Vagina (tissue), 2 donors: ENCODE measurements around the gene SHFL.

ENCODE experiments used
- CTCF ChIP-seq, 3 experiments: fragments of 450-650 bp in 2 of 3; fragments of 200-600 bp in 1 of 3; sonication (generic) in 1 of 3; IDR thresholded peaks; one replicate each; pipeline ENCODE4 v1.5.1; 2017 to 2019; ENCODE audit warnings: antibody characterized with exemption in 3 of 3, mild to moderate bottlenecking in 2 of 3, moderate library complexity in 2 of 3
- POLR2A ChIP-seq, 2 donors: fragments of 450-650 bp; IDR thresholded peaks; one replicate each; pipeline ENCODE4 v1.6.1; 2017; ENCODE audit warnings: antibody characterized with exemption in 2 of 2, mild to moderate bottlenecking in 2 of 2, moderate library complexity in 2 of 2
- POLR2AphosphoS5 ChIP-seq, 2 donors: sonication (generic); formaldehyde crosslinking; IDR thresholded peaks; one replicate each; pipeline ENCODE4 v1.9.0; 2017; ENCODE audit warnings: antibody characterized with exemption in 2 of 2, mild to moderate bottlenecking in 2 of 2, low read depth in 1 of 2; ENCODE audit not compliant: insufficient read depth in 1 of 2

DNA sequence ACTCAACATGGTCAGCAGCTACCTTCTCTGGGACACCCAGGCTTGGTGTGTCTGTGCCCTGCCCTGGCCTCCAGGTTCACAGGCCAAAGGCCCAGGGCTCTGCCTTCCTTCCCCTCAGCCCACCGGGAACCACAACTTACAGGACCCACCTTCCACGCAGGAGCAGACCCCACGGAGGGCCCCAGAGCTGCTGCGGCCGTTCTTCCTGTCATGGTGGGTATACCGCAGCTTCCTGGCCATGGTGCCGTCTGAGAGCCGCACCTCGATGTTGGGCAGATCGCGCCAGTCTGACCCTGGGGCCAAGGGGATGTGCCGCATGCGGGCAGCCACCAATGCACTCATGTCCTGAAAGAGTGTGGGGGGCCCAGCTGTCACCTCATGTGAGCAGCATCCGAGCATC is 50.8 kb downstream of the SHFL start:
- TF ChIP-seq CTCF (IDR thresholded peaks at IDR 0.05) (no peak), POLR2A (IDR thresholded peaks at IDR 0.05) (no peak), POLR2AphosphoS5 (IDR thresholded peaks at IDR 0.05; ENCODE audit: insufficient read depth in 1 of 2, low read depth in 1 of 2) (no peak)
